Measurements from ENCODE around the gene STK10. TPM values are rescaled to one million over a fixed set of nuclear protein-coding genes. Genes with fewer than 3 reads are reported as not detected.
"Not testable (repeated sequence)": the region's sequence is repeated elsewhere in the genome, so short reads cannot be mapped to it uniquely, and the experiment has no call there.

The STK10 gene
- total RNA-seq, 1 donor from 2014 or later, result 12.6 TPM

DNA sequence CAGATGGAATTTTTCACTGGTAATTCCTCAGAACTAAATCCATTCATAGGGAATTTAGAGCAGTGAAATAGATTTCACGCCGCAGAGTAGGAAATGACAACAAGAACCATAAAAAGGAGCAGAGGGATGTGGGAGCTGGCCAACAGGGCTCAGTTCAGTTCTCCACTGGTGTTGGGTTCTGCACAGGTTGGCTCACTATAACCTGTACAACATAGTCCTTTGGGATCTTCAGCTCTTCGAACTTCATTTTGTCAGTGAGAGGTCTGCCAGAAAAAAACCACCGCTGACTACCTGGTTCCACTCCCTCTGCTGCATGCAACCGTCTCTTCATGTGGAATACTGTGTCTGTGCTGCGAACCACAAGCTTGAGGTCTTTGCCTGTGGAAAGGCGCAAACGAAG, 23.7 kb upstream of the STK10 start:
- H3K36me3 ChIP-seq (ENCODE audit: control insufficient read depth, insufficient read depth, low read length), result peaks cover 1% of the 10 kb centered on the region
- no peaks in the 10 kb centered on the region for H3K27me3 ChIP-seq (ENCODE audit: control insufficient read depth, insufficient read depth, low read length)
- no peak for FAIRE-seq
- TF ChIP-seq, protein P1, sequence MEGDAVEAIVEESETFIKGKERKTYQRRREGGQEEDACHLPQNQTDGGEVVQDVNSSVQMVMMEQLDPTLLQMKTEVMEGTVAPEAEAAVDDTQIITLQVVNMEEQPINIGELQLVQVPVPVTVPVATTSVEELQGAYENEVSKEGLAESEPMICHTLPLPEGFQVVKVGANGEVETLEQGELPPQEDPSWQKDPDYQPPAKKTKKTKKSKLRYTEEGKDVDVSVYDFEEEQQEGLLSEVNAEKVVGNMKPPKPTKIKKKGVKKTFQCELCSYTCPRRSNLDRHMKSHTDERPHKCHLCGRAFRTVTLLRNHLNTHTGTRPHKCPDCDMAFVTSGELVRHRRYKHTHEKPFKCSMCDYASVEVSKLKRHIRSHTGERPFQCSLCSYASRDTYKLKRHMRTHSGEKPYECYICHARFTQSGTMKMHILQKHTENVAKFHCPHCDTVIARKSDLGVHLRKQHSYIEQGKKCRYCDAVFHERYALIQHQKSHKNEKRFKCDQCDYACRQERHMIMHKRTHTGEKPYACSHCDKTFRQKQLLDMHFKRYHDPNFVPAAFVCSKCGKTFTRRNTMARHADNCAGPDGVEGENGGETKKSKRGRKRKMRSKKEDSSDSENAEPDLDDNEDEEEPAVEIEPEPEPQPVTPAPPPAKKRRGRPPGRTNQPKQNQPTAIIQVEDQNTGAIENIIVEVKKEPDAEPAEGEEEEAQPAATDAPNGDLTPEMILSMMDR (IDR thresholded peaks at IDR 0.05; ENCODE audit: insufficient read depth, low read length, severe bottlenecking), result no peak
- no peak for DNase-seq (ENCODE audit: low read depth)
- no peak overlapping the region for H3K4me3 ChIP-seq (ENCODE audit: low read depth, low read length)

DNA sequence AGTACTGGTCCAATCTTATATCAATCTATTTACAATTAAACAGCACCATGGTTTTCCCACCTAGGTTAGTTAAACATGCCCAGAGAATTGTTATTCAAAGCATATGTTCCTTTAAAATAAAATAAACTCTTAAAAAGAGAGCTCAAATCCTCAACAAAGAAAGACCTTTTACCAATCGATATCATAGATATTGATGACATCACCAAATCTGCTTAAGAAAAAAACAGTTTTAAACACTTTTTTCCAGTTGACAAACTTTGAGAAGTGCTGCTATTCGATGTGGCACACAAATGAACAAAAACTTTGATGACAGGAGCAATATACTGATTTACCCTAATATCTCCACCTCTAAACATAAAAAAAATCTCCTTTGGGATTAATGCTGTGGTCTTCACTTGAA, 21.7 kb upstream of the STK10 start:
- no peaks in the 10 kb centered on the region for H3K27me3 ChIP-seq (ENCODE audit: control insufficient read depth, insufficient read depth, low read length)
- no peak overlapping the region for H3K4me3 ChIP-seq (ENCODE audit: low read depth, low read length)
- peaks cover 1% of the 10 kb centered on the region for H3K36me3 ChIP-seq (ENCODE audit: control insufficient read depth, insufficient read depth, low read length)
- TF ChIP-seq, protein P1 (IDR thresholded peaks at IDR 0.05; ENCODE audit: insufficient read depth, low read length, severe bottlenecking), result no peak
- no peak for FAIRE-seq
- no peak for DNase-seq (ENCODE audit: low read depth)

DNA sequence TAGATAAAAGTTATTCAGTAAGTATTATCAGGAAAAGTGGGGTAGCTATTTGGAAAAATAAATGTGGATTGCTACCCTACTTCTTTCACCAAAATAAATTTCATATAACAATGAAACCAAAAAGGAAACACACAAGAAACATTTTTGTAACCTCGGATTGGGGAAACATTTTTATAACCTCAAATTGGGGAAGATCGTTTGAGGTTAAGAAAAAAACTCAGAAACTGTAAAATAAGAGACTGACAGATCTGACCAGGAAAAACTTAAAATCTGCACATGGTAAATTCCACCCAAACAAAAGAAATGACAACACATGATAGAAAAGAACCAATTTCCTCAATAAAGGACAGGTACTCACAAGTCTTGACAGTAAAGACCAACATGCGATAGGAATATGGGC, 19.5 kb upstream of the STK10 start:
- DNase-seq (ENCODE audit: low read depth) (no peak), FAIRE-seq (no peak)
- TF ChIP-seq, protein P1 (IDR thresholded peaks at IDR 0.05; ENCODE audit: insufficient read depth, low read length, severe bottlenecking), result no peak
- Histone ChIP-seq H3K27me3 (ENCODE audit: control insufficient read depth, insufficient read depth, low read length) (no peaks in the 10 kb centered on the region), H3K4me3 (ENCODE audit: low read depth, low read length) (no peak overlapping the region), H3K36me3 (ENCODE audit: control insufficient read depth, insufficient read depth, low read length) (peaks cover 1% of the 10 kb centered on the region)

DNA sequence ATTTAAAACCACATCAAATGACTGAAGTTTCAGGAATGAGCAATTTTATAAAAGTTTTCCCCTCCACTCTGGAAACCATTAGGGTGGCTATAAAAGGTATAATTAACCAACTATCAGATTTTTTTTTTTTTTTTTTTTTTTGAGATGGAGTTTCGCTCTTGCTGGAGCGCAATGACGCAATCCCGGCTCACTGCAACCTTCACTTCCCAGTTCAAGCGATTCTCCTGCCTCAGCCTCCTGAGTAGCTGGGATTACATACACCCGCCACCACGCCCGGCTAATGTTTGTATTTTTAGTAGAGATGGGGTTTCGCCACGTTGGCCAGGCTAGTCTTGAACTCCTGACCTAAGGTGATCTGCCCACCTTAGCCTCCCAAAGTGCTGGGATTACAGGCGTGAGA, 18.0 kb upstream of the STK10 start:
- FAIRE-seq; H3K27me3 ChIP-seq (ENCODE audit: control insufficient read depth, insufficient read depth, low read length); DNase-seq (ENCODE audit: low read depth); H3K36me3 ChIP-seq (ENCODE audit: control insufficient read depth, insufficient read depth, low read length); H3K4me3 ChIP-seq (ENCODE audit: low read depth, low read length): not testable (repeated sequence)

DNA sequence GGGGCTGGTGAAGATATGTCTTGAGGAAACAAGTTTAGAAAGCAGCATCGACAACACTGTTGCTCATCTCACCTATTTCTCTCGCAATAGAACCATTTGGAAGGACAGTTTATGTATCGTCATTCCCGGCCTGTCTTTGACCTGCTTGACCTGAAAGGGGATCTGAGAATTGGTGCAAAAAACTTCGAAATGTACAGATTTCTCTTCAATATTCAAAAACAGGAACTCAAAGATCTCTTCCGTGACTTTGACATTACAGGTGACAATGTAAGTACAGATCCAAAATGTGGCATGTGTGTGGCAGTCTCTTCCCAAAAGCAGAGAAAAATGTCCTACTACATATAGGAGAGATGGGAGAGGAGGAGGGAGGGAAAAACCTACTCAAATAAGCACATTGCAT, 12.5 kb upstream of the STK10 start:
- Histone ChIP-seq H3K4me3 (ENCODE audit: low read depth, low read length) (no peak overlapping the region), H3K27me3 (ENCODE audit: control insufficient read depth, insufficient read depth, low read length) (no peaks in the 10 kb centered on the region), H3K36me3 (ENCODE audit: control insufficient read depth, insufficient read depth, low read length) (no peaks in the 10 kb centered on the region)
- TF ChIP-seq, protein P1 (IDR thresholded peaks at IDR 0.05; ENCODE audit: insufficient read depth, low read length, severe bottlenecking), result no peak
- DNase-seq (ENCODE audit: low read depth) (no peak), FAIRE-seq (no peak)

DNA sequence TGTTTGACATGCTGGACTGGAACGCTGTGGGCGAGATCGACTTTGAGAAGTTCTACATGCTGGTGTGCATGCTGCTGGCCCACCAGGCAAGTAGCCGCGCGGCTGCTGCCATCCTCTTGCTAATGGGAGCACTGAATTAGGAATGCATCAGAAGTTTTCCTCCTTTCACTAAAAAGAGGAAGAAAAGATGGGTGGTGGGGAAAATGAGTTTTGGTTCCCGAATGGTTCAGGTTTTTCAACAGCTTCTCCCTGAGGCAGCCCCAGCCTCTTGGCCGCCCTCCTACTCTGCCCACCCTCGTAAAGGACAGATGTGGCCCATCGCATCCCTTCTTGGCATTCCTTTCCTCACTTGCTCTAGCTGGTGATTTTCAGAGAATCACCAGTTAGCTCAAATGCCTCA, 11.4 kb upstream of the STK10 start:
- H3K36me3 ChIP-seq (ENCODE audit: control insufficient read depth, insufficient read depth, low read length), result no peaks in the 10 kb centered on the region
- DNase-seq (ENCODE audit: low read depth), result no peak
- FAIRE-seq, result no peak
- H3K27me3 ChIP-seq (ENCODE audit: control insufficient read depth, insufficient read depth, low read length), result no peaks in the 10 kb centered on the region
- TF ChIP-seq, protein P1 (IDR thresholded peaks at IDR 0.05; ENCODE audit: insufficient read depth, low read length, severe bottlenecking), result no peak
- no peak overlapping the region for H3K4me3 ChIP-seq (ENCODE audit: low read depth, low read length)

DNA sequence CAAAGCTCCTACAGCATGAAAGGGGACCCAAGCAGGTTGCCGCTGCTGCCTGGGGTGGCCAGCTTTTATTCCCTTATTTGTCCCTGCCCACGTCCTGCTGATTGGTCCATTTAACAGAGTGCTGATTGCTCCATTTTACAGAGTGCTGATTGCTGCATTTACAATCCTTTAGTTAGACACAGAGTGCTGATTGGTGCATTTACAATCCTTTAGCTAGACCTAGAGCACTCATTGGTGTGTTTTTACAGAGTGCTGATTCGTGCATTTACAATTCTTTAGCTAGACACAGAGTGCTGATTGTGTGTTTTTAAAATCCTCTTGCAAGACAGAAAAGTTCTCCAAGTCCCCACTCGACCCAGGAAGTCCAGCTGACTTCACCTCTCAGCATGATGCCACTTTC, 9.8 kb upstream of the STK10 start:
- not testable (repeated sequence) for DNase-seq (ENCODE audit: low read depth); H3K27me3 ChIP-seq (ENCODE audit: control insufficient read depth, insufficient read depth, low read length); FAIRE-seq; H3K4me3 ChIP-seq (ENCODE audit: low read depth, low read length); H3K36me3 ChIP-seq (ENCODE audit: control insufficient read depth, insufficient read depth, low read length)
